Thoracic aorta (tissue), 2 donors: Measurements from ENCODE around the gene ZNF777. TPM values are rescaled to one million over a fixed set of nuclear protein-coding genes. Genes with fewer than 3 reads are reported as not detected.

ENCODE experiments used
- ATAC-seq: fragments of 150-250 bp; one replicate; pipeline ENCODE4 v1.8.0; 2017; ENCODE audit warnings: low read depth; ENCODE audit not compliant: insufficient number of reproducible peaks, low FRiP score
- DNase-seq: peaks from one replicate; pipeline ENCODE4 v3.0.0-alpha.2; 2020; ENCODE audit warnings: low spot score
- H3K27ac ChIP-seq, 2 donors: fragments of 200-600 bp; sonication (generic); 1 replicate in 1 of 2; 2 replicates in 1 of 2; pipeline ENCODE4 v1.5.1; 2016; ENCODE audit warnings: mild to moderate bottlenecking in 2 of 2, moderate library complexity in 2 of 2
- H3K27me3 ChIP-seq: fragments of 200-600 bp; sonication (generic); replicated peaks from 2 replicates; pipeline ENCODE4 v1.6.0; 2016; ENCODE audit warnings: mild to moderate bottlenecking; ENCODE audit not compliant: insufficient read depth
- H3K36me3 ChIP-seq: fragments of 200-600 bp; sonication (generic); one replicate; pipeline ENCODE4 v1.5.1; 2016
- H3K4me1 ChIP-seq, 2 donors: fragments of 200-600 bp; sonication (generic); 1 replicate in 1 of 2; 2 replicates in 1 of 2; pipeline versions ENCODE4 v1.5.1 to v1.6.0; 2016; ENCODE audit warnings: low read depth in 2 of 2, mild to moderate bottlenecking in 1 of 2; ENCODE audit not compliant: control insufficient read depth in 1 of 2
- H3K4me3 ChIP-seq: fragments of 200-600 bp; sonication (generic); 2 replicates; pipeline ENCODE4 v1.5.1; 2016; ENCODE audit warnings: mild to moderate bottlenecking
- H3K9me3 ChIP-seq: fragments of 200-600 bp; sonication (generic); 2 replicates; pipeline ENCODE4 v1.5.1; 2016
- CTCF ChIP-seq: fragments of 200-600 bp; sonication (generic); IDR thresholded peaks from one replicate; pipeline ENCODE4 v1.5.1; 2019; ENCODE audit warnings: antibody characterized with exemption
- total RNA-seq, 2 donors: library from RNA; depleted of rRNA; stranded (reverse); fragments of >200 nt; gene quantifications; one replicate each; pipeline versions ENCODE4 v1.1.0 to v1.2.3, GENCODE V29; 2016

The ZNF777 gene
- total RNA-seq, 2 donors from 2014 or later = 5.3 to 8.2 TPM

- peaks cover 69% of the 10 kb centered on the region for H3K36me3 ChIP-seq
- no peaks in the 10 kb centered on the region for H3K27me3 ChIP-seq
- TF ChIP-seq CTCF = no peak
- no peak overlapping the region for H3K4me3 ChIP-seq
- DNase-seq (no peak), ATAC-seq (no peak)
- H3K27ac ChIP-seq = no peak overlapping the region
- H3K9me3 ChIP-seq = no peaks in the 10 kb centered on the region
- no peaks in the 10 kb centered on the region for H3K4me1 ChIP-seq
Observed at GRCh38 chr7:149489391-149490024, 28.6 kb upstream of the ZNF777 start.

- DNase-seq (no peak), ATAC-seq (no peak)
- Histone ChIP-seq H3K27ac (no peak overlapping the region), H3K36me3 (peaks cover 40% of the 10 kb centered on the region), H3K4me3 (no peak overlapping the region), H3K9me3 (no peaks in the 10 kb centered on the region), H3K27me3 (no peaks in the 10 kb centered on the region), H3K4me1 (no peaks in the 10 kb centered on the region)
- TF ChIP-seq CTCF = no peak
Observed at GRCh38 chr7:149479568-149479967, 18.7 kb upstream of the ZNF777 start.

- peaks cover 43% of the 10 kb centered on the region for H3K36me3 ChIP-seq
- no peak for TF ChIP-seq CTCF
- ATAC-seq = no peak
Observed at GRCh38 chr7:149478754-149479153, 17.9 kb upstream of the ZNF777 start.

GRCh38 chr7:149477494-149478443 lies 16.9 kb upstream of the ZNF777 start:
- H3K4me3 ChIP-seq = no peak overlapping the region
- no peak for DNase-seq
- H3K4me1 ChIP-seq = no peaks in the 10 kb centered on the region
- H3K9me3 ChIP-seq = no peaks in the 10 kb centered on the region
- H3K27ac ChIP-seq = no peak overlapping the region
- TF ChIP-seq CTCF = no peak
- H3K36me3 ChIP-seq = peaks cover 51% of the 10 kb centered on the region
- H3K27me3 ChIP-seq = no peaks in the 10 kb centered on the region
- no peak for ATAC-seq

More at GRCh38 chr7:149478754-149479153, 17.9 kb upstream of the ZNF777 start:
- Histone ChIP-seq H3K9me3 (no peaks in the 10 kb centered on the region), H3K27me3 (no peaks in the 10 kb centered on the region), H3K4me1 (no peaks in the 10 kb centered on the region), H3K27ac (no peak overlapping the region), H3K4me3 (no peak overlapping the region)
- no peak for DNase-seq

- no peak for TF ChIP-seq CTCF
- DNase-seq = no peak
Observed at GRCh38 chr7:149476791-149477190, 15.9 kb upstream of the ZNF777 start.

More at GRCh38 chr7:149476791-149477190, 15.9 kb upstream of the ZNF777 start:
- H3K36me3 ChIP-seq = peaks cover 51% of the 10 kb centered on the region
- no peak overlapping the region for H3K27ac ChIP-seq
- no peaks in the 10 kb centered on the region for H3K4me1 ChIP-seq
- ATAC-seq = no peak
- no peak overlapping the region for H3K4me3 ChIP-seq
- no peaks in the 10 kb centered on the region for H3K9me3 ChIP-seq
- no peaks in the 10 kb centered on the region for H3K27me3 ChIP-seq
